HepG2 (cell line): ENCODE data around the gene COMP. TPM values are rescaled to one million over a fixed set of nuclear protein-coding genes. Genes with fewer than 3 reads are reported as not detected.

Source experiments
- AKNA ChIP-seq: sonication (generic); formaldehyde crosslinking; IDR thresholded peaks from 2 replicates; pipeline ENCODE4 v1.4.0; 2020; ENCODE audit warnings: missing genetic modification reagents, borderline replicate concordance
- ELF3 ChIP-seq: IDR thresholded peaks from 2 replicates; pipeline ENCODE4 v1.6.1; 2016; ENCODE audit warnings: missing genetic modification reagents, missing compliant biosample characterization
- GABPA ChIP-seq, 2 experiments: IDR thresholded peaks; 2 replicates each; pipeline ENCODE4 v1.6.1; 2011 to 2016; ENCODE audit warnings: low read depth in 2 of 2, low read length in 1 of 2, missing biosample characterization in 1 of 2, missing genetic modification characterization in 1 of 2
- HNF4A ChIP-seq: sonication (generic); formaldehyde crosslinking; IDR thresholded peaks from 2 replicates; pipeline ENCODE4 v1.4.0; 2020; ENCODE audit warnings: missing genetic modification reagents
- JUN ChIP-seq: sonication (generic); formaldehyde crosslinking; IDR thresholded peaks from 2 replicates; pipeline ENCODE4 v1.4.0; 2020; ENCODE audit warnings: mild to moderate bottlenecking, missing genetic modification reagents
- NFYB ChIP-seq: sonication (generic); formaldehyde crosslinking; IDR thresholded peaks from 2 replicates; pipeline ENCODE4 v1.4.0; 2020; ENCODE audit warnings: missing genetic modification reagents
- PHF5A ChIP-seq: IDR thresholded peaks from one replicate; pipeline ENCODE4 v1.6.1; 2018; ENCODE audit warnings: low read depth, missing genetic modification reagents; ENCODE audit not compliant: unreplicated experiment
- PRMT3 ChIP-seq: sonication (generic); formaldehyde crosslinking; IDR thresholded peaks from 2 replicates; pipeline ENCODE4 v1.8.1; 2022; ENCODE audit warnings: low read depth, mild to moderate bottlenecking, moderate library complexity, missing genetic modification reagents, borderline replicate concordance
- PRPF4 ChIP-seq: fragments of 200-400 bp; formaldehyde crosslinking; IDR thresholded peaks from 2 replicates; pipeline ENCODE4 v1.6.1; 2016; ENCODE audit warnings: low read length, low read depth; ENCODE audit not compliant: poor library complexity, severe bottlenecking
- RORA ChIP-seq: sonication (generic); formaldehyde crosslinking; IDR thresholded peaks from 2 replicates; pipeline ENCODE4 v1.5.0; 2020; ENCODE audit warnings: mild to moderate bottlenecking, missing genetic modification reagents, moderate library complexity
- ZBTB4 ChIP-seq: sonication (generic); formaldehyde crosslinking; IDR thresholded peaks from 2 replicates; pipeline ENCODE4 v1.4.0; 2020; ENCODE audit warnings: missing genetic modification reagents, mild to moderate bottlenecking, borderline replicate concordance
- ZNF205 ChIP-seq: IDR thresholded peaks from 2 replicates; pipeline ENCODE4 v1.6.1; 2018; ENCODE audit warnings: missing biosample characterization, missing genetic modification reagents
- ZNF362 ChIP-seq: sonication (generic); formaldehyde crosslinking; IDR thresholded peaks from 2 replicates; pipeline ENCODE4 v1.4.0; 2020; ENCODE audit warnings: missing genetic modification reagents, mild to moderate bottlenecking, borderline replicate concordance
- ZNF616 ChIP-seq: sonication (generic); formaldehyde crosslinking; IDR thresholded peaks from 2 replicates; pipeline ENCODE4 v1.5.0; 2020; ENCODE audit warnings: low read depth, mild to moderate bottlenecking, missing genetic modification reagents
- polyA plus RNA-seq, 8 experiments: library from polyadenylated mRNA; depleted of rRNA in 3 of 8; stranded (reverse) in 7 of 8; unstranded in 1 of 8; fragments of >200 nt; fragmentation: Illumina TruSeq in 4 of 8; extraction: Trizol in 4 of 8; gene quantifications; 2 replicates each; pipeline versions ENCODE4 v1.2.1 to v1.2.3, GENCODE V29; 2011 to 2016; ENCODE audit warnings: low read depth in 4 of 8, missing spikeins in 1 of 8, mixed read lengths in 1 of 8; ENCODE audit not compliant: insufficient read depth in 1 of 8
- total RNA-seq, 5 experiments: library from RNA; depleted of rRNA; stranded (reverse); fragments of >200 nt; fragmentation: Illumina TruSeq; extraction: Trizol; gene quantifications; 2 replicates each; pipeline ENCODE4 v1.2.3, GENCODE V29; 2016; ENCODE audit warnings: low read depth in 1 of 5
- TF ChIP-seq, protein P1 (sequence below): sonication (generic); formaldehyde crosslinking; IDR thresholded peaks from 2 replicates; pipeline ENCODE4 v1.5.1; 2020; ENCODE audit warnings: missing genetic modification reagents, mild to moderate bottlenecking, borderline replicate concordance

The COMP gene
- total and polyA plus RNA-seq, 2 of the 13 experiments (the other 11 are each of a cell fraction or from before 2014, with no cell fraction given) = 0.04 to 0.13 TPM

DNA sequence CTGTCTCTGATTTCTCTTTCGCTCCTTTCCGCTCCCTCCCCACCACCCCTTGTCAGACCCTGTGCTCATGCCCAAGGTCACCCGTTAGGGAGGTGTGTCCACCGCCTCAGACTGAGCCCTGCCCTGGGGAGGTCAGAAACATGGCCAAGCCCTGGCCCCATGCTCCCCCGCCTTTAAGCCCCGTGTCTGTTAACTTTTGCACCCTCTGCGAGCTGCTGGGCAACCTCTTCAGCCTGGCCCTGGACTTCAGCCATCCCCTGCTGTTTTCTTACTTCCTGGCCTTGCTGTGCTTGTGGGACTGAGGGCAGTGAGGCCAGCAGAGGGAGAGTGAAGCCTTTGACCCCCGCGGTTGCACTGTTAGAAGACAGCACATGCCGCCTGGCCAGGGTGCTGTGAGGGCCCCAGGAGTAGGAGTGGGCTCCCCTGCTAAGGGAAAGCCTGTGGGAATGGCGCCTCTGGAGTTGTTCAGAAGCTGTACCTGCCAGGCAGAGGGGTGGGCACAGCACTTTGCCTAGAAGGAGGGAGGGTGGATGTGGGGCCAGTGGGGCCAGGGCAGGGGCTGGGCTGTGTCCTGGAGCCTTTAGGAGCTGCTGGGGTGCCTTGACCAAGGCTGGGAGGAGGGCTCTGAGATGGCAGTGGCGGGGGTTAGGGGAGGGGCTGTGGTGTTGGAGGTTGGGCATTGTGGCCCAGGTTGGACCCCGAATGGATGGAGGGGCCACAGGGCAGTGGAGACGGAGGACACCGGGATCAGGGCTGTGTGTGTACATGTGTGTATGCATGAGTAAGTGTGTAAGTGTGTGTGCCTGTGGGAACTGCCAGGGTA, 48.6 kb upstream of the COMP start (continued):
- TF ChIP-seq AKNA (CRISPR knock-in tag) = no peak
- peak; percentile 48; the same call in 1 of the 2 replicates for TF ChIP-seq ZNF362 (CRISPR knock-in tag)
- TF ChIP-seq ZNF205 = peak; percentile 81
- no peak for TF ChIP-seq NFYB (CRISPR knock-in tag)
- TF ChIP-seq RORA = no peak
- TF ChIP-seq PHF5A = peak; percentile 55
- no peak for TF ChIP-seq GABPA (IDR thresholded peaks at IDR 0.05; ENCODE audit: low read depth, low read length)
- peak; percentile 60 for TF ChIP-seq GABPA (CRISPR knock-in tag; IDR thresholded peaks at IDR 0.05; ENCODE audit: low read depth)
- TF ChIP-seq ZBTB4 (CRISPR knock-in tag) = peak; percentile 91; the same call in 1 of the 2 replicates
- TF ChIP-seq, protein P1, sequence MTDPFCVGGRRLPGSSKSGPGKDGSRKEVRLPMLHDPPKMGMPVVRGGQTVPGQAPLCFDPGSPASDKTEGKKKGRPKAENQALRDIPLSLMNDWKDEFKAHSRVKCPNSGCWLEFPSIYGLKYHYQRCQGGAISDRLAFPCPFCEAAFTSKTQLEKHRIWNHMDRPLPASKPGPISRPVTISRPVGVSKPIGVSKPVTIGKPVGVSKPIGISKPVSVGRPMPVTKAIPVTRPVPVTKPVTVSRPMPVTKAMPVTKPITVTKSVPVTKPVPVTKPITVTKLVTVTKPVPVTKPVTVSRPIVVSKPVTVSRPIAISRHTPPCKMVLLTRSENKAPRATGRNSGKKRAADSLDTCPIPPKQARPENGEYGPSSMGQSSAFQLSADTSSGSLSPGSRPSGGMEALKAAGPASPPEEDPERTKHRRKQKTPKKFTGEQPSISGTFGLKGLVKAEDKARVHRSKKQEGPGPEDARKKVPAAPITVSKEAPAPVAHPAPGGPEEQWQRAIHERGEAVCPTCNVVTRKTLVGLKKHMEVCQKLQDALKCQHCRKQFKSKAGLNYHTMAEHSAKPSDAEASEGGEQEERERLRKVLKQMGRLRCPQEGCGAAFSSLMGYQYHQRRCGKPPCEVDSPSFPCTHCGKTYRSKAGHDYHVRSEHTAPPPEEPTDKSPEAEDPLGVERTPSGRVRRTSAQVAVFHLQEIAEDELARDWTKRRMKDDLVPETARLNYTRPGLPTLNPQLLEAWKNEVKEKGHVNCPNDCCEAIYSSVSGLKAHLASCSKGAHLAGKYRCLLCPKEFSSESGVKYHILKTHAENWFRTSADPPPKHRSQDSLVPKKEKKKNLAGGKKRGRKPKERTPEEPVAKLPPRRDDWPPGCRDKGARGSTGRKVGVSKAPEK = no peak
- TF ChIP-seq PRMT3 (CRISPR knock-in tag) = no peak
- TF ChIP-seq ELF3 = peak; percentile 92
- no peak for TF ChIP-seq PRPF4
- peak; percentile 97 for TF ChIP-seq HNF4A
- TF ChIP-seq JUN (CRISPR knock-in tag) = no peak
- no peak; the same call in 1 of the 2 replicates for TF ChIP-seq ZNF616
